NB4 (cell line): Measurements from ENCODE around the gene C18orf32.

Experiments used
- POLR2A ChIP-seq: IDR thresholded peaks from 2 replicates; pipeline ENCODE4 v1.6.1; 2011; ENCODE audit warnings: mild to moderate bottlenecking; ENCODE audit not compliant: insufficient read length; ENCODE audit errors: extremely low read depth
- TF ChIP-seq, protein P1 (sequence below): IDR thresholded peaks from one replicate; pipeline ENCODE4 v1.5.1; 2012; ENCODE audit warnings: low read depth, low read length

DNA sequence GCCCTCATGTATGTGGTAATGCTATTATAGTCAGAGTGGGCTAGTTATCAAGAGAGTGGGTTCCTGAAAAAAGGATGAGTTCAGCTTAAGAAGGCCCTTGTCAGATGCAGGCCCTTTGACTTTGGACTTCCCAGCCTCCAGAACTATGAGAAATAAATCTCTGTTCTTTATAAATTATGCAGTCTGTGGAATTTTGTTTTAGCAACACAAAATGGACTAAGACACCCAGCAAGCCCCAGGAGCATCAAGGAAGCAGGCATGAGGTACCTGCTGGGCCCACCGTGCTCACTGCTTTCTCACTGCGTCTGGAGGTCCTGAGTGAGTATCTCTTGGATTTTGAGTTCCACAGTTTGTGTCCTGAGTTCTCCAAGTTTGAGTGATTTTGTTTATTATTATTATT, 38.9 kb upstream of the C18orf32 start:
- TF ChIP-seq POLR2A = no peak
- TF ChIP-seq, protein P1, sequence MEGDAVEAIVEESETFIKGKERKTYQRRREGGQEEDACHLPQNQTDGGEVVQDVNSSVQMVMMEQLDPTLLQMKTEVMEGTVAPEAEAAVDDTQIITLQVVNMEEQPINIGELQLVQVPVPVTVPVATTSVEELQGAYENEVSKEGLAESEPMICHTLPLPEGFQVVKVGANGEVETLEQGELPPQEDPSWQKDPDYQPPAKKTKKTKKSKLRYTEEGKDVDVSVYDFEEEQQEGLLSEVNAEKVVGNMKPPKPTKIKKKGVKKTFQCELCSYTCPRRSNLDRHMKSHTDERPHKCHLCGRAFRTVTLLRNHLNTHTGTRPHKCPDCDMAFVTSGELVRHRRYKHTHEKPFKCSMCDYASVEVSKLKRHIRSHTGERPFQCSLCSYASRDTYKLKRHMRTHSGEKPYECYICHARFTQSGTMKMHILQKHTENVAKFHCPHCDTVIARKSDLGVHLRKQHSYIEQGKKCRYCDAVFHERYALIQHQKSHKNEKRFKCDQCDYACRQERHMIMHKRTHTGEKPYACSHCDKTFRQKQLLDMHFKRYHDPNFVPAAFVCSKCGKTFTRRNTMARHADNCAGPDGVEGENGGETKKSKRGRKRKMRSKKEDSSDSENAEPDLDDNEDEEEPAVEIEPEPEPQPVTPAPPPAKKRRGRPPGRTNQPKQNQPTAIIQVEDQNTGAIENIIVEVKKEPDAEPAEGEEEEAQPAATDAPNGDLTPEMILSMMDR = no peak
